Thyroid gland (tissue), 4 donors: ENCODE data around the gene OSBPL1A.

ENCODE experiments used
- POLR2A ChIP-seq, 2 donors: fragments of 450-650 bp; IDR thresholded peaks; one replicate each; pipeline ENCODE4 v1.6.1; 2017; ENCODE audit warnings: antibody characterized with exemption in 2 of 2, mild to moderate bottlenecking in 2 of 2, moderate library complexity in 1 of 2
- TF ChIP-seq, protein P1 (sequence below), 6 experiments: fragments of 200-600 bp in 3 of 6; fragments of 450-650 bp in 3 of 6; sonication (generic) in 3 of 6; IDR thresholded peaks; one replicate each; pipeline ENCODE4 v1.5.1; 2016 to 2019; ENCODE audit warnings: antibody characterized with exemption in 6 of 6, mild to moderate bottlenecking in 2 of 6, inconsistent platforms in 1 of 6, moderate library complexity in 1 of 6

DNA sequence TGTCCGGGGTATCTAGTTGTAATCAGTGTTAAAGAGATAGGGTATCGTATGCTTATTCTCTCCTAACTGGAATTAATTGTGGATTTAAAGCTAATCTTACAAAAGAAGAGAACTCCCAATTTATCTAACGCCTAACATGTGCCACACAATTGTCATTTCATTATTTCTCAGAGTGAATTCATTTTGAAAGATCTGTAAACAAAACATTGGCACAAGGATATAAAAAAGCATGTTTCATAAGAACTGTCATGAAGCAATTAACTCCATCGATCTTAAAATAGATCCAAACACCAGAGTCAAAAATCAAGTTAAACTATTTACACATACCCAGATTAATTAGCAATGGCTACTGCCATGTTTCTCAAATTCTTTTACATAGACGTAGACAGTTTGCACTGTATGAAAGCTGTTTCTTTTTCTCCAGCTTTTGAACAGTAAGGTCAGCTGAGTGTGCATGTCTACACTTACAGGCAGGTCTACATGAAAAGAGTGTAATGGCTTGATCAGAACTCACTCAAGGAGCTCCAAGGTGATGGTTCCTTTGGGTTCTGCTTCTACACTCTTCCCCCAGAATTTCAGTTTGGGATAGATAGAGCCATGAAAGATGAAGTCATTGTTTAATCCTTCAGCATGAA, 220.0 kb downstream of the OSBPL1A start:
- TF ChIP-seq POLR2A (IDR thresholded peaks at IDR 0.05): no peak
- TF ChIP-seq, protein P1, sequence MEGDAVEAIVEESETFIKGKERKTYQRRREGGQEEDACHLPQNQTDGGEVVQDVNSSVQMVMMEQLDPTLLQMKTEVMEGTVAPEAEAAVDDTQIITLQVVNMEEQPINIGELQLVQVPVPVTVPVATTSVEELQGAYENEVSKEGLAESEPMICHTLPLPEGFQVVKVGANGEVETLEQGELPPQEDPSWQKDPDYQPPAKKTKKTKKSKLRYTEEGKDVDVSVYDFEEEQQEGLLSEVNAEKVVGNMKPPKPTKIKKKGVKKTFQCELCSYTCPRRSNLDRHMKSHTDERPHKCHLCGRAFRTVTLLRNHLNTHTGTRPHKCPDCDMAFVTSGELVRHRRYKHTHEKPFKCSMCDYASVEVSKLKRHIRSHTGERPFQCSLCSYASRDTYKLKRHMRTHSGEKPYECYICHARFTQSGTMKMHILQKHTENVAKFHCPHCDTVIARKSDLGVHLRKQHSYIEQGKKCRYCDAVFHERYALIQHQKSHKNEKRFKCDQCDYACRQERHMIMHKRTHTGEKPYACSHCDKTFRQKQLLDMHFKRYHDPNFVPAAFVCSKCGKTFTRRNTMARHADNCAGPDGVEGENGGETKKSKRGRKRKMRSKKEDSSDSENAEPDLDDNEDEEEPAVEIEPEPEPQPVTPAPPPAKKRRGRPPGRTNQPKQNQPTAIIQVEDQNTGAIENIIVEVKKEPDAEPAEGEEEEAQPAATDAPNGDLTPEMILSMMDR (IDR thresholded peaks at IDR 0.05): no peak
